GM12878 (cell line): ENCODE results near the gene RRAGD.

ENCODE experiments used
- CHD2 ChIP-seq: IDR thresholded peaks from 2 replicates; pipeline ENCODE4 v1.6.1; 2011; ENCODE audit warnings: low read depth, low read length, improper control_type of control experiment, borderline replicate concordance
- EZH2 ChIP-seq: IDR thresholded peaks from 2 replicates; pipeline ENCODE4 v1.6.1; 2012; ENCODE audit warnings: low read depth, mild to moderate bottlenecking, control low read depth, inconsistent platforms, low read length, borderline replicate concordance; ENCODE audit not compliant: control insufficient read depth
- JUND ChIP-seq: IDR thresholded peaks from 2 replicates; pipeline ENCODE4 v1.6.1; 2012; ENCODE audit warnings: low read depth, mild to moderate bottlenecking, low read length, improper control_type of control experiment, moderate library complexity
- NFIC ChIP-seq: IDR thresholded peaks from 2 replicates; pipeline ENCODE4 v1.6.1; 2012; ENCODE audit warnings: low read depth, mild to moderate bottlenecking, inconsistent platforms, low read length, moderate library complexity
- POLR2A ChIP-seq: IDR thresholded peaks from 2 replicates; pipeline ENCODE4 v1.6.1; 2011; ENCODE audit warnings: low read depth, mild to moderate bottlenecking, low read length
- ZNF622 ChIP-seq: fragments of 450-650 bp; IDR thresholded peaks from 2 replicates; pipeline ENCODE4 v1.6.1; 2017; ENCODE audit warnings: mild to moderate bottlenecking, inconsistent platforms
- TF ChIP-seq, protein P1 (sequence below), 3 experiments: IDR thresholded peaks in 2 of 3; conservative IDR thresholded peaks in 1 of 3; 2 replicates each; pipeline ENCODE4 v1.5.1; 2011; ENCODE audit warnings: low read depth in 3 of 3, low read length in 3 of 3, mild to moderate bottlenecking in 3 of 3, control low read depth in 2 of 3, moderate library complexity in 2 of 3, inconsistent platforms in 1 of 3, mixed read lengths in 1 of 3; ENCODE audit not compliant: control insufficient read depth in 2 of 3, insufficient read depth in 1 of 3; ENCODE audit errors: extremely low read depth in 1 of 3
- TF ChIP-seq, protein P2 (sequence below): IDR thresholded peaks from 2 replicates; pipeline ENCODE4 v1.6.1; 2012; ENCODE audit warnings: mild to moderate bottlenecking, low read depth, low read length

DNA sequence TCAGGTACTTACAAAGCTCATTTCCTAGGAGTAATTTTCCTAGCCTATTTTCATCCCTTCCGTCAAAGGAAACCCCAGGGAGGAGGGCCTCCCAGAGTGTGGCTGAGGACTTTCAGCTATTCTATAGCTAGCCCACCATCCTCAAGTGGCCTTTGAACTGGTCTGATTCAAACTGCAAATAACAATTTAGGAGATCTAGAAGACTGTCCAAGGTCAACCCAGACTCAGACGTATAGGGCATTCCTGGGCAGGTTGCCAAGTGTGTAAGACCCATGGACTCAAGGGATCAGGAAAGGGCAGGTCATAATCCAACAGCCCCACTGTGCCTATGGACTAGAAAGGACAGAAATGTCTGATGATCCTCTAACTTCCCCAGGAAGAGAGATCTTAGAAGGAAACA lies 2.1 kb upstream of the RRAGD start:
- TF ChIP-seq CHD2 (no peak), EZH2 (no peak), JUND (no peak), POLR2A (no peak), NFIC (no peak), ZNF622 (no peak)
- TF ChIP-seq, protein P1, sequence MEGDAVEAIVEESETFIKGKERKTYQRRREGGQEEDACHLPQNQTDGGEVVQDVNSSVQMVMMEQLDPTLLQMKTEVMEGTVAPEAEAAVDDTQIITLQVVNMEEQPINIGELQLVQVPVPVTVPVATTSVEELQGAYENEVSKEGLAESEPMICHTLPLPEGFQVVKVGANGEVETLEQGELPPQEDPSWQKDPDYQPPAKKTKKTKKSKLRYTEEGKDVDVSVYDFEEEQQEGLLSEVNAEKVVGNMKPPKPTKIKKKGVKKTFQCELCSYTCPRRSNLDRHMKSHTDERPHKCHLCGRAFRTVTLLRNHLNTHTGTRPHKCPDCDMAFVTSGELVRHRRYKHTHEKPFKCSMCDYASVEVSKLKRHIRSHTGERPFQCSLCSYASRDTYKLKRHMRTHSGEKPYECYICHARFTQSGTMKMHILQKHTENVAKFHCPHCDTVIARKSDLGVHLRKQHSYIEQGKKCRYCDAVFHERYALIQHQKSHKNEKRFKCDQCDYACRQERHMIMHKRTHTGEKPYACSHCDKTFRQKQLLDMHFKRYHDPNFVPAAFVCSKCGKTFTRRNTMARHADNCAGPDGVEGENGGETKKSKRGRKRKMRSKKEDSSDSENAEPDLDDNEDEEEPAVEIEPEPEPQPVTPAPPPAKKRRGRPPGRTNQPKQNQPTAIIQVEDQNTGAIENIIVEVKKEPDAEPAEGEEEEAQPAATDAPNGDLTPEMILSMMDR (IDR thresholded peaks at IDR 0.05 in 2 of 3, conservative IDR thresholded peaks at IDR 0.05 in 1 of 3; ENCODE audit: control insufficient read depth in 2 of 3, extremely low read depth in 1 of 3, insufficient read depth in 1 of 3, low read depth in 3 of 3, low read length in 3 of 3), result no peak
- TF ChIP-seq, protein P2, sequence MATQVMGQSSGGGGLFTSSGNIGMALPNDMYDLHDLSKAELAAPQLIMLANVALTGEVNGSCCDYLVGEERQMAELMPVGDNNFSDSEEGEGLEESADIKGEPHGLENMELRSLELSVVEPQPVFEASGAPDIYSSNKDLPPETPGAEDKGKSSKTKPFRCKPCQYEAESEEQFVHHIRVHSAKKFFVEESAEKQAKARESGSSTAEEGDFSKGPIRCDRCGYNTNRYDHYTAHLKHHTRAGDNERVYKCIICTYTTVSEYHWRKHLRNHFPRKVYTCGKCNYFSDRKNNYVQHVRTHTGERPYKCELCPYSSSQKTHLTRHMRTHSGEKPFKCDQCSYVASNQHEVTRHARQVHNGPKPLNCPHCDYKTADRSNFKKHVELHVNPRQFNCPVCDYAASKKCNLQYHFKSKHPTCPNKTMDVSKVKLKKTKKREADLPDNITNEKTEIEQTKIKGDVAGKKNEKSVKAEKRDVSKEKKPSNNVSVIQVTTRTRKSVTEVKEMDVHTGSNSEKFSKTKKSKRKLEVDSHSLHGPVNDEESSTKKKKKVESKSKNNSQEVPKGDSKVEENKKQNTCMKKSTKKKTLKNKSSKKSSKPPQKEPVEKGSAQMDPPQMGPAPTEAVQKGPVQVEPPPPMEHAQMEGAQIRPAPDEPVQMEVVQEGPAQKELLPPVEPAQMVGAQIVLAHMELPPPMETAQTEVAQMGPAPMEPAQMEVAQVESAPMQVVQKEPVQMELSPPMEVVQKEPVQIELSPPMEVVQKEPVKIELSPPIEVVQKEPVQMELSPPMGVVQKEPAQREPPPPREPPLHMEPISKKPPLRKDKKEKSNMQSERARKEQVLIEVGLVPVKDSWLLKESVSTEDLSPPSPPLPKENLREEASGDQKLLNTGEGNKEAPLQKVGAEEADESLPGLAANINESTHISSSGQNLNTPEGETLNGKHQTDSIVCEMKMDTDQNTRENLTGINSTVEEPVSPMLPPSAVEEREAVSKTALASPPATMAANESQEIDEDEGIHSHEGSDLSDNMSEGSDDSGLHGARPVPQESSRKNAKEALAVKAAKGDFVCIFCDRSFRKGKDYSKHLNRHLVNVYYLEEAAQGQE, result no peak
